ENCODE measurements around the gene MAPK4.

MAPK4 gene

GRCh38 chr18:50649821-50650220 lies 89.9 kb downstream of the MAPK4 start:
- TF ChIP-seq CTCF (conservative IDR thresholded peaks at IDR 0.05), result no peak
- H3K27ac ChIP-seq, result no peak overlapping the region

- TF ChIP-seq CTCF (conservative IDR thresholded peaks at IDR 0.05), result no peak
- no peak overlapping the region for H3K27ac ChIP-seq
These were observed 91.4 kb downstream of the MAPK4 start for GRCh38 chr18:50651334-50651733.

GRCh38 chr18:50653402-50654093 lies 93.7 kb downstream of the MAPK4 start:
- TF ChIP-seq CTCF (conservative IDR thresholded peaks at IDR 0.05), result no peak

GRCh38 chr18:50654211-50654610 lies 94.3 kb downstream of the MAPK4 start:
- no peak overlapping the region for H3K27ac ChIP-seq
- no peak for TF ChIP-seq CTCF (conservative IDR thresholded peaks at IDR 0.05)

More at GRCh38 chr18:50653402-50654093, 93.7 kb downstream of the MAPK4 start:
- H3K27ac ChIP-seq, result no peak overlapping the region

GRCh38 chr18:50654658-50655550 lies 95.0 kb downstream of the MAPK4 start:
- H3K27ac ChIP-seq, result no peak overlapping the region
- no peak for TF ChIP-seq CTCF (conservative IDR thresholded peaks at IDR 0.05)

- no peak for TF ChIP-seq CTCF (conservative IDR thresholded peaks at IDR 0.05)
- no peak overlapping the region for H3K27ac ChIP-seq
These were observed 96.5 kb downstream of the MAPK4 start for GRCh38 chr18:50656396-50656795.

- TF ChIP-seq CTCF (conservative IDR thresholded peaks at IDR 0.05), result no peak
- no peak overlapping the region for H3K27ac ChIP-seq
These were observed 97.1 kb downstream of the MAPK4 start for GRCh38 chr18:50656841-50657470.
